Measurements from ENCODE around the gene ADAMTS14.

The ADAMTS14 gene

DNA sequence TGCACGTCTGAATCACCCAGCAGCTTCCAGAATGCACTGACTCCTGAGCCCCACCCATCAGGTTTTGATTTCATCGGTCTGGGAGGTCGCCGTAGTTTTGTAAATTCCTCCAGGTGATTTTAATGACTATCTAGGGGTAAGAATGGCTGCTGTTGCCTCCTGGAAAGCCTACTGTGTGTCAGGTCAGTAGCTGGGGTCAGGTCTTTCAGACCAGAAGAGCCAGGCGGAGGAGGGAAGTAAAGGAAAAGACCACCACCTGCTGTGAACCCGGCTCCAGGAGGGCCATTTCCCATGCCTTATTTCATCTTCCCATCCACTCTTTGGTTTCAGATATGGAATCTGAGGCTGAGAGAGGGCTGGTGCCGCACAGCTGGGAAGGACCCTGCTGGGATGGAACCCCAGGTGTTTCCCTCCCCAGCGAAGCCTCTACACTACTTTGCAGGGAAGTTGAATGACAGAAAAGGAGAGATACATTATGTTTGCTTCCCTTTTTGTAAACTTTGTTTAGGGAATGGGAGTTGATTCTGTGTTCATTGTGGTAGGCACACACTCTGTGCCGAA, 19.8 kb downstream of the ADAMTS14 start:
- no peak overlapping the region for H3K4me2 ChIP-seq (ENCODE audit: insufficient read depth, low read length)
- H3K4me3 ChIP-seq (ENCODE audit: low read depth in 1 of 2, low read length in 2 of 2) = no peak overlapping the region
- no peaks in the 10 kb centered on the region for H3K36me3 ChIP-seq (ENCODE audit: insufficient read depth, low read length)
- no peak overlapping the region for H3K9ac ChIP-seq (ENCODE audit: low read depth, low read length)
- DNase-seq = no peak
- no peaks in the 10 kb centered on the region for H4K20me1 ChIP-seq (ENCODE audit: insufficient read depth, low read length)
- TF ChIP-seq EZH2 (IDR thresholded peaks at IDR 0.05; ENCODE audit: borderline replicate concordance, low read depth, low read length, severe bottlenecking) = no peak
- TF ChIP-seq, protein P1, sequence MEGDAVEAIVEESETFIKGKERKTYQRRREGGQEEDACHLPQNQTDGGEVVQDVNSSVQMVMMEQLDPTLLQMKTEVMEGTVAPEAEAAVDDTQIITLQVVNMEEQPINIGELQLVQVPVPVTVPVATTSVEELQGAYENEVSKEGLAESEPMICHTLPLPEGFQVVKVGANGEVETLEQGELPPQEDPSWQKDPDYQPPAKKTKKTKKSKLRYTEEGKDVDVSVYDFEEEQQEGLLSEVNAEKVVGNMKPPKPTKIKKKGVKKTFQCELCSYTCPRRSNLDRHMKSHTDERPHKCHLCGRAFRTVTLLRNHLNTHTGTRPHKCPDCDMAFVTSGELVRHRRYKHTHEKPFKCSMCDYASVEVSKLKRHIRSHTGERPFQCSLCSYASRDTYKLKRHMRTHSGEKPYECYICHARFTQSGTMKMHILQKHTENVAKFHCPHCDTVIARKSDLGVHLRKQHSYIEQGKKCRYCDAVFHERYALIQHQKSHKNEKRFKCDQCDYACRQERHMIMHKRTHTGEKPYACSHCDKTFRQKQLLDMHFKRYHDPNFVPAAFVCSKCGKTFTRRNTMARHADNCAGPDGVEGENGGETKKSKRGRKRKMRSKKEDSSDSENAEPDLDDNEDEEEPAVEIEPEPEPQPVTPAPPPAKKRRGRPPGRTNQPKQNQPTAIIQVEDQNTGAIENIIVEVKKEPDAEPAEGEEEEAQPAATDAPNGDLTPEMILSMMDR (IDR thresholded peaks at IDR 0.05; ENCODE audit: borderline replicate concordance, extremely low read depth, low read length, poor library complexity, severe bottlenecking) = no peak
- H3K79me2 ChIP-seq (ENCODE audit: insufficient read depth, low read length) = no peaks in the 10 kb centered on the region
- H3K9me3 ChIP-seq (ENCODE audit: insufficient read depth, low read length, severe bottlenecking) = no peaks in the 10 kb centered on the region
- H3K27me3 ChIP-seq (ENCODE audit: insufficient read depth, low read length, poor library complexity) = no peaks in the 10 kb centered on the region
- H3K4me1 ChIP-seq (ENCODE audit: insufficient read depth, low read length) = peaks cover 8% of the 10 kb centered on the region; the same call in 1 of the 2 replicates
- no peak for ATAC-seq (ENCODE audit: insufficient read depth, low read depth)
- H3K27ac ChIP-seq (ENCODE audit: low read length) = no peak overlapping the region
- H2AFZ ChIP-seq (ENCODE audit: low read depth, low read length) = no peak overlapping the region

DNA sequence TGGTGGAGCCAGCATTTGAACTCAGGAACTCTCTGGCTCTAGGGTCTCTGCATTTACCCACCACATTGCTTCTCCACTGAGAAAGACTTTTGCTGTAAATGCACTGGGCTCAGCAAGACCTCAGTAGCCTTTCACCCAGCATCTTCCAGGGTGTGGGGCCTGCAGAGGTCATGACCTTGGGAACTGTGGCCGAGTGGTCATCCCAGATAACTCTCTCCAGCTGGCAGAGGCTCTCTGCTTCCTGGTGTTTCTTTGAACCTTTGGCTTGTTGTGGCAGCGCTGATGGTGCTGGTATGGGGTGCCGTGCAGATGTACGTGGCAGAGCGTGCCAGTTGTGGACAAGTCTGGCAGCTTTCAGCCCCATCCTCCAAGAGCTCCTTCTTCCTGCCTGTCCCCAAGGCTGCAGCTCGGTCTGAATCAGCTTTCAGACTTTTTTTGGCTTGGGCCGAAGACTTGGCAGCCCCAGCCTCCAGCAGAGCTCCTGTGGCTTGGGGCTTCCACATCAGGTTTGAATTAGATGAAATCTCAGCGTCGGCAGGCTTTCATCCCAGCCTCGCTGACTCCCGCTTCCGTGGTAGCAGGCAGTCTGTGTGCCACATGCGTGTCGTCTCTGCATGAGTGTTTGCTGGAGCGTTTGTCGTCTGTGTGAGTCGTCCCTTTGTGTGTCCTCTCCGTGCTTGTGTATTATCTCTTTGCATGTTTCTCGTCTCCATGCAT, 21.5 kb downstream of the ADAMTS14 start:
- Histone ChIP-seq H3K4me1 (ENCODE audit: insufficient read depth, low read length) (peaks cover 8% of the 10 kb centered on the region; the same call in 1 of the 2 replicates), H4K20me1 (ENCODE audit: insufficient read depth, low read length) (no peaks in the 10 kb centered on the region), H3K4me3 (ENCODE audit: low read depth in 1 of 2, low read length in 2 of 2) (no peak overlapping the region), H2AFZ (ENCODE audit: low read depth, low read length) (no peak overlapping the region), H3K4me2 (ENCODE audit: insufficient read depth, low read length) (no peak overlapping the region), H3K36me3 (ENCODE audit: insufficient read depth, low read length) (no peaks in the 10 kb centered on the region), H3K27ac (ENCODE audit: low read length) (no peak overlapping the region), H3K27me3 (ENCODE audit: insufficient read depth, low read length, poor library complexity) (no peaks in the 10 kb centered on the region), H3K9ac (ENCODE audit: low read depth, low read length) (no peak overlapping the region), H3K9me3 (ENCODE audit: insufficient read depth, low read length, severe bottlenecking) (no peaks in the 10 kb centered on the region), H3K79me2 (ENCODE audit: insufficient read depth, low read length) (no peaks in the 10 kb centered on the region)
- ATAC-seq (ENCODE audit: insufficient read depth, low read depth) (no peak), DNase-seq (no peak)
- TF ChIP-seq, protein P1 (IDR thresholded peaks at IDR 0.05; ENCODE audit: borderline replicate concordance, extremely low read depth, low read length, poor library complexity, severe bottlenecking) = no peak
- TF ChIP-seq EZH2 (IDR thresholded peaks at IDR 0.05; ENCODE audit: borderline replicate concordance, low read depth, low read length, severe bottlenecking) = no peak

DNA sequence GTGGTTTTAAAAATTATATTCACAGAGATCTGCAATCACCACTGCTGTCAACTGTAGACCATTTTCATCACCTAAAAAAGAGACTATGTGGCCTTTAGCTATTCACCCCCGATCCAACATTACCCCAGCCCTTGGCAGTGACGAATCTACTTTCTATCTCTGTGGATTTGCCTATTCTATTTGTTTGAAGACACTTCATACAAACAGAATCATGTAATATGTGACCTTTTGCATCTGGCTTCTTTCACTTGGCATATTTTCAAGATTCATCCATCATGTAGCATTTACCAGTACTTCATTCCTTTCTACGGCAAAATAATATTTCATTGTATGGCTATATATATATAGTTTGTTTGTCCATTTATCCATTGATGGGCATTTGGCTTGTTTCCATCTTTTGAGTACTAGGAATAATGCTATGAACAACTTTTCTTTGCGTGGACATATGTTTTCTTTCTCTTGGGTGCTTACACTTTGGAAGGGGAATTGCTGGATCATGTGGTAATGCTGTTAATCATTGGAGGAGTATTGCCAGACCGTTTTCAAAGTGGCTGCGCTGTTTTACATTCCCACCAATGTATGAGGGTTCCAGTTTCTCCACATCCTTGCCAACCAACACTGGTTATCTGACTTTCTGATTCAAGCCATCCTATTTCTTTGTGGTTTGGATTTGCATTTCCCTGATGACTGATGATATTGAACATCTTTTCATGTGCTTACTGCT, 22.3 kb downstream of the ADAMTS14 start:
- no peak overlapping the region for H3K9ac ChIP-seq (ENCODE audit: low read depth, low read length)
- H3K27me3 ChIP-seq (ENCODE audit: insufficient read depth, low read length, poor library complexity) = no peaks in the 10 kb centered on the region
- H2AFZ ChIP-seq (ENCODE audit: low read depth, low read length) = no peak overlapping the region
- peaks cover 8% of the 10 kb centered on the region; the same call in 1 of the 2 replicates for H3K4me1 ChIP-seq (ENCODE audit: insufficient read depth, low read length)
- no peak overlapping the region for H3K27ac ChIP-seq (ENCODE audit: low read length)
- no peak overlapping the region for H3K4me2 ChIP-seq (ENCODE audit: insufficient read depth, low read length)
- ATAC-seq (ENCODE audit: insufficient read depth, low read depth) = no peak
- H3K4me3 ChIP-seq (ENCODE audit: low read depth in 1 of 2, low read length in 2 of 2) = no peak overlapping the region
- no peaks in the 10 kb centered on the region for H3K36me3 ChIP-seq (ENCODE audit: insufficient read depth, low read length)
- no peaks in the 10 kb centered on the region for H3K9me3 ChIP-seq (ENCODE audit: insufficient read depth, low read length, severe bottlenecking)
- TF ChIP-seq EZH2 (IDR thresholded peaks at IDR 0.05; ENCODE audit: borderline replicate concordance, low read depth, low read length, severe bottlenecking) = no peak
- TF ChIP-seq, protein P1 (IDR thresholded peaks at IDR 0.05; ENCODE audit: borderline replicate concordance, extremely low read depth, low read length, poor library complexity, severe bottlenecking) = no peak
- DNase-seq = no peak
- no peaks in the 10 kb centered on the region for H4K20me1 ChIP-seq (ENCODE audit: insufficient read depth, low read length)
- H3K79me2 ChIP-seq (ENCODE audit: insufficient read depth, low read length) = no peaks in the 10 kb centered on the region
